Testis (tissue), 2 donors: ENCODE measurements around the gene OTOP2.

ENCODE experiments used
- POLR2A ChIP-seq: fragments of 450-650 bp; IDR thresholded peaks from one replicate; pipeline ENCODE4 v1.6.1; 2017; ENCODE audit warnings: antibody characterized with exemption, mild to moderate bottlenecking, moderate library complexity
- TF ChIP-seq, protein P1 (sequence below), 3 experiments: fragments of 450-650 bp in 2 of 3; fragments of 200-600 bp in 1 of 3; sonication (generic) in 1 of 3; IDR thresholded peaks; one replicate each; pipeline ENCODE4 v1.5.1; 2016 to 2019; ENCODE audit warnings: antibody characterized with exemption in 3 of 3, mild to moderate bottlenecking in 2 of 3, moderate library complexity in 1 of 3

DNA sequence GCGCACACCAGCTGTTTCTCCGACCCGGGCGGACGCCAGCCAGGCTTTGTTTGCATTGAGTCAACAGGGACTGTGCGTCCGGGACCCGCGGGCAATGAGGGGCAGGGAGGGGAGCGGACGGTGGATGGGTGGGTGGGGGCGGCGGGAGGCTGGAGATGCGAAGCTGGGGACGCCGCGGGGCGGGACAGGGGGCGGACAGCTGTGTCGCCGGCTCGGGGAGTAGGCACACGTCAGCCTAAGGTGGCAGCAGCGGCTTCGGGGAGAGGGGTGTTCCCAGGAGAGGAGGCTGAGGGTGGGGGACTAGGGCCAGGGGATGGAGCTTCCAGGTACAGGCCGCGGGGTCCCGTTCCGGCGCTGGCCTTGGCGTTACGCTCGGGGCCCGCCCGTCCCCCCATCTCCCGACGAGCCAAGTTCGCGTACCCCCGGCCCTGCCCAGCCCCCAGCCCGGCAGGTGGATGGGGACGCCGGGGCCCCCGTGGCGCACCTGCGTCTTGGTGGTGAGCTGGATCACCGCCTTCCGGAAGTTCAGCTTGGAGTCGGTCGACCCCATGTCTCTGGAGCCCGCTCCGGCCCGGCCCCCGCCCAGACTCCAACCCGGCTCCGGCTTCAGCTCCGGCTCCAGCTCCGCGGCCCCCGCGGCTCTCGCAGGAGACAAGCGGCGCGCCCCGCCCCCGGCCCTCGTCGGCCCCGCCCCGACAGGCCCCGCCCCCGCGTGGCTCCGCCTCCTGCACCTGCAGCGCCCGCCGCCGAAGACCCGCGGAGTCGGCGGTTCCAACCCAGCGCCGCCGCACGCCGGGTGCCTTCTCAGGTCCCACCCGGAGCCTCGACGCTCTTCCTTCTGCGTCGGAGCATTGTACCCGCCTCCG lies 48.3 kb downstream of the OTOP2 start, which contains the start of gene HID1:
- TF ChIP-seq, protein P1, sequence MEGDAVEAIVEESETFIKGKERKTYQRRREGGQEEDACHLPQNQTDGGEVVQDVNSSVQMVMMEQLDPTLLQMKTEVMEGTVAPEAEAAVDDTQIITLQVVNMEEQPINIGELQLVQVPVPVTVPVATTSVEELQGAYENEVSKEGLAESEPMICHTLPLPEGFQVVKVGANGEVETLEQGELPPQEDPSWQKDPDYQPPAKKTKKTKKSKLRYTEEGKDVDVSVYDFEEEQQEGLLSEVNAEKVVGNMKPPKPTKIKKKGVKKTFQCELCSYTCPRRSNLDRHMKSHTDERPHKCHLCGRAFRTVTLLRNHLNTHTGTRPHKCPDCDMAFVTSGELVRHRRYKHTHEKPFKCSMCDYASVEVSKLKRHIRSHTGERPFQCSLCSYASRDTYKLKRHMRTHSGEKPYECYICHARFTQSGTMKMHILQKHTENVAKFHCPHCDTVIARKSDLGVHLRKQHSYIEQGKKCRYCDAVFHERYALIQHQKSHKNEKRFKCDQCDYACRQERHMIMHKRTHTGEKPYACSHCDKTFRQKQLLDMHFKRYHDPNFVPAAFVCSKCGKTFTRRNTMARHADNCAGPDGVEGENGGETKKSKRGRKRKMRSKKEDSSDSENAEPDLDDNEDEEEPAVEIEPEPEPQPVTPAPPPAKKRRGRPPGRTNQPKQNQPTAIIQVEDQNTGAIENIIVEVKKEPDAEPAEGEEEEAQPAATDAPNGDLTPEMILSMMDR (IDR thresholded peaks at IDR 0.05) = no peak
- TF ChIP-seq POLR2A = no peak
